HEK293T (cell line): ENCODE data around the gene FGF2.

Experiments
- BHLHE40 ChIP-seq: fragments of 450-650 bp; IDR thresholded peaks from 2 replicates; pipeline ENCODE4 v1.6.1; 2016; ENCODE audit warnings: mild to moderate bottlenecking, moderate library complexity, borderline replicate concordance
- ELF4 ChIP-seq: fragments of 450-650 bp; IDR thresholded peaks from 2 replicates; pipeline ENCODE4 v1.6.1; 2017; ENCODE audit warnings: antibody characterized with exemption
- FOXA1 ChIP-seq: fragments of 450-650 bp; IDR thresholded peaks from 2 replicates; pipeline ENCODE4 v1.6.1; 2016; ENCODE audit warnings: mild to moderate bottlenecking
- FOXK2 ChIP-seq: fragments of 450-650 bp; IDR thresholded peaks from 2 replicates; pipeline ENCODE4 v1.6.1; 2016; ENCODE audit warnings: mild to moderate bottlenecking
- FOXM1 ChIP-seq: fragments of 450-650 bp; IDR thresholded peaks from 2 replicates; pipeline ENCODE4 v1.6.1; 2017; ENCODE audit warnings: mild to moderate bottlenecking, borderline replicate concordance
- HDGF ChIP-seq: fragments of 450-650 bp; IDR thresholded peaks from 2 replicates; pipeline ENCODE4 v1.6.1; 2017; ENCODE audit warnings: antibody characterized with exemption, borderline replicate concordance
- LEF1 ChIP-seq: fragments of 450-650 bp; IDR thresholded peaks from 2 replicates; pipeline ENCODE4 v1.6.1; 2017; ENCODE audit warnings: mild to moderate bottlenecking, borderline replicate concordance
- NFRKB ChIP-seq: fragments of 450-650 bp; IDR thresholded peaks from 2 replicates; pipeline ENCODE4 v1.6.1; 2016; ENCODE audit warnings: mild to moderate bottlenecking, moderate library complexity
- PKNOX1 ChIP-seq: fragments of 450-650 bp; IDR thresholded peaks from 2 replicates; pipeline ENCODE4 v1.6.1; 2016
- SP1 ChIP-seq: fragments of 450-650 bp; IDR thresholded peaks from 2 replicates; pipeline ENCODE4 v1.6.1; 2017
- SUZ12 ChIP-seq: fragments of 450-650 bp; IDR thresholded peaks from 2 replicates; pipeline ENCODE4 v1.6.1; 2016; ENCODE audit warnings: mild to moderate bottlenecking
- TARDBP ChIP-seq: fragments of 450-650 bp; IDR thresholded peaks from 2 replicates; pipeline ENCODE4 v1.6.1; 2016
- ZNF384 ChIP-seq: fragments of 450-650 bp; IDR thresholded peaks from 2 replicates; pipeline ENCODE4 v1.6.1; 2016

DNA sequence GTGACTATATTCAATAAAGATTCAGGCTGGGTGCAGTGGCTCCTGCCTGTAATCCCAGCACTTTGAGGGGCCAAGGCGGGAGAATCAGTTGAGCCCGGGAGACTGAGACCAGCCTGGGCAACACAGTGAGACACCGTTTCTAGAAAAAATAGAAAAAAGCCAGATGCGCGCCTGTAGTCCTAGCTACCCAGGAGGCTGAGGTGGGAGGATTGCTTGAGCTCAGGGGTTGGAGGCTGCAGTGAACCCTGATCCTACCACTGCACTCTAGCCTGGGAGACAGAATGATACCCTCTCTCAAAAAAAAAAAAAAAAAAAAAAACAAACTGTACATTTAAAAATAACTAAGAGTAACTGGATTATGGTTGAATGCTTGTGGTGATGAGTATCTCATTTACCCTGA lies 94.7 kb downstream of the FGF2 start:
- no peak for TF ChIP-seq PKNOX1
- no peak for TF ChIP-seq BHLHE40
- no peak for TF ChIP-seq FOXK2
- no peak for TF ChIP-seq TARDBP
- TF ChIP-seq SP1, result no peak
- TF ChIP-seq SUZ12, result no peak
- no peak for TF ChIP-seq FOXA1
- TF ChIP-seq HDGF, result no peak
- no peak for TF ChIP-seq LEF1
- no peak for TF ChIP-seq ELF4
- TF ChIP-seq NFRKB, result no peak
- no peak for TF ChIP-seq FOXM1
- no peak for TF ChIP-seq ZNF384
